ENCODE measurements around the gene B4GALT5. TPM values are rescaled to one million over a fixed set of nuclear protein-coding genes. Genes with fewer than 3 reads are reported as not detected.

The B4GALT5 gene
- total RNA-seq, 1 experiment from 2014 or later: 92.5 TPM

DNA sequence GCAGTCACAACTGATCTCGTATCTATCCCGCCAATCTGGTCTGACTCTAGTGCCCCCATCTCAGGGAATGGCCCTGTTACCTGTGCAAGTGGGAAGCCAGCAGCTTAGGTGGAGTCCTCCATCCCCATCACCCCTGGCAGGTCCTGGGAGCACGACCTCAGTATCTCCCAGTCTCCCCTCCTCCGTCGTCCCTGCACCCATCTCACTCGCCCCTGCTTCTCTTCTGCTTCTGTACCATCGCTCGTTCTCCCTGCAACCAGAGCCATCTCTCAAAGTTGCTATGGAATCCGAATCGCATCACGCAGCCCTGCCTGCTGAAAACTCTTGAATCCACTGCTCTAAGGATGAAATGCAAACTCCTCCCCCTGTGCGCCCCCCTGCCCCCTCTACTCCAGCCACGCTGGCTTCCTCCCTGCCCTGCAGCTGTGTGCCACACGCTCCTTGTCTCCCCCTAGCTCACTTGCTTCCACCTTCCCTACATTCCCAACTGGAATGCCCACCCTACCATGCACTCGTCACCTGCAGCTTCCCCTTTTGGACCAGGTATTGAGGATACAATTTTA, 81.7 kb downstream of the B4GALT5 start:
- Histone ChIP-seq H3K27me3 (ENCODE audit: insufficient read depth, low read length) (no peaks in the 10 kb centered on the region), H4K20me1 (ENCODE audit: insufficient read depth) (no peaks in the 10 kb centered on the region), H3K79me2 (ENCODE audit: insufficient read depth, low read length) (no peaks in the 10 kb centered on the region), H3K9me3 (ENCODE audit: control insufficient read depth in 1 of 2, insufficient read depth in 1 of 2, low read depth in 1 of 2, low read length in 2 of 2) (no peaks in the 10 kb centered on the region), H3K27ac (ENCODE audit: low read depth, low read length) (no peak overlapping the region), H3K4me1 (ENCODE audit: control insufficient read depth in 1 of 2, insufficient read depth in 2 of 2, low read length in 2 of 2) (peaks cover 0 to 4% of the 10 kb centered on the region in 2 experiments; a peak in 1 of 4 replicates), H3K9me2 (ENCODE audit: insufficient read depth) (no peaks in the 10 kb centered on the region), H2AFZ (ENCODE audit: low read depth, low read length, poor library complexity, severe bottlenecking) (no peak overlapping the region), H3K4me2 (ENCODE audit: low read length) (no peak overlapping the region), H3K4me3 (replicated peaks in 1 of 2; ENCODE audit: low read depth in 1 of 2, low read length in 2 of 2) (no peak overlapping the region), H3K9ac (ENCODE audit: low read length) (no peak overlapping the region), H3K36me3 (ENCODE audit: control insufficient read depth in 1 of 2, insufficient read depth in 2 of 2, low read length in 2 of 2) (peaks cover 27 to 34% of the 10 kb centered on the region in 2 experiments)
- no peak for DNase-seq (ENCODE audit: low read depth, low spot score)
- RAD21 ChIA-PET (ENCODE audit: low non-redundant PET in 1 of 2, low total read pairs in 2 of 2, uncharacterized antibody in 2 of 2, unreplicated experiment in 2 of 2): no interaction called here
- POLR2A ChIA-PET: no interaction called here
- no TSS peak for BruUV-seq (replicated peaks)
- CTCF ChIA-PET: no interaction called here
- intact Hi-C loops (cut with micrococcal nuclease): no loop called here
- ATAC-seq: 0 out of 2 replicates have a peak, but pooled peaks have one; percentile 12
- TF ChIP-seq SIN3A (IDR thresholded peaks at IDR 0.05; ENCODE audit: low read depth) (no peak), POLR2AphosphoS5 (IDR thresholded peaks at IDR 0.05; ENCODE audit: low read depth, low read length) (no peak; the same call in 1 of the 2 replicates), EGR1 (IDR thresholded peaks at IDR 0.05; ENCODE audit: low read depth) (no peak), TCF7L2 (IDR thresholded peaks at IDR 0.05; ENCODE audit: borderline replicate concordance, extremely low read depth, insufficient read depth, insufficient read length) (no peak), RAD21 (IDR thresholded peaks at IDR 0.05; ENCODE audit: low read depth) (no peak), ELF1 (IDR thresholded peaks at IDR 0.05; ENCODE audit: borderline replicate concordance, low read depth) (no peak), CBX3 (IDR thresholded peaks at IDR 0.05; ENCODE audit: low read depth) (no peak), JUND (IDR thresholded peaks at IDR 0.05) (no peak), EZH2phosphoT487 (IDR thresholded peaks at IDR 0.05; ENCODE audit: borderline replicate concordance) (no peak)
- TF ChIP-seq, protein P1, sequence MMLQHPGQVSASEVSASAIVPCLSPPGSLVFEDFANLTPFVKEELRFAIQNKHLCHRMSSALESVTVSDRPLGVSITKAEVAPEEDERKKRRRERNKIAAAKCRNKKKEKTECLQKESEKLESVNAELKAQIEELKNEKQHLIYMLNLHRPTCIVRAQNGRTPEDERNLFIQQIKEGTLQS (IDR thresholded peaks at IDR 0.05): no peak
- TF ChIP-seq, protein P2, sequence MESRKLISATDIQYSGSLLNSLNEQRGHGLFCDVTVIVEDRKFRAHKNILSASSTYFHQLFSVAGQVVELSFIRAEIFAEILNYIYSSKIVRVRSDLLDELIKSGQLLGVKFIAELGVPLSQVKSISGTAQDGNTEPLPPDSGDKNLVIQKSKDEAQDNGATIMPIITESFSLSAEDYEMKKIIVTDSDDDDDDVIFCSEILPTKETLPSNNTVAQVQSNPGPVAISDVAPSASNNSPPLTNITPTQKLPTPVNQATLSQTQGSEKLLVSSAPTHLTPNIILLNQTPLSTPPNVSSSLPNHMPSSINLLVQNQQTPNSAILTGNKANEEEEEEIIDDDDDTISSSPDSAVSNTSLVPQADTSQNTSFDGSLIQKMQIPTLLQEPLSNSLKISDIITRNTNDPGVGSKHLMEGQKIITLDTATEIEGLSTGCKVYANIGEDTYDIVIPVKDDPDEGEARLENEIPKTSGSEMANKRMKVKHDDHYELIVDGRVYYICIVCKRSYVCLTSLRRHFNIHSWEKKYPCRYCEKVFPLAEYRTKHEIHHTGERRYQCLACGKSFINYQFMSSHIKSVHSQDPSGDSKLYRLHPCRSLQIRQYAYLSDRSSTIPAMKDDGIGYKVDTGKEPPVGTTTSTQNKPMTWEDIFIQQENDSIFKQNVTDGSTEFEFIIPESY (IDR thresholded peaks at IDR 0.05; ENCODE audit: extremely low read depth, insufficient replicate concordance, low read length): no peak
